Activated CD4-positive, alpha-beta T cell treated with anti-CD3 and anti-CD28 coated beads, Interleukin-10, Interleukin-2, amounts not matched to agents 100 ng/mL and 50 ng/mL, durations not matched to agents 16 hours and 8 hours (primary cell): ENCODE measurements around the gene LNX2.
"Not testable (repeated sequence)": the region's sequence is repeated elsewhere in the genome, so short reads cannot be mapped to it uniquely, and the experiment has no call there.

ENCODE experiments used
- DNase-seq: peaks from one replicate; pipeline ENCODE4 v3.0.0-alpha.2; 2020

LNX2 gene

GRCh38 chr13:27636589-27637288 is 16.4 kb upstream of the LNX2 start:
- no peak for DNase-seq

- DNase-seq = no peak
These were observed 14.9 kb upstream of the LNX2 start for GRCh38 chr13:27635266-27635665.

GRCh38 chr13:27634791-27635190 is 14.5 kb upstream of the LNX2 start:
- DNase-seq = no peak

- DNase-seq = no peak
These were observed 13.9 kb upstream of the LNX2 start for GRCh38 chr13:27634231-27634630.

- no peak for DNase-seq
These were observed 12.3 kb upstream of the LNX2 start for GRCh38 chr13:27632648-27633047.

GRCh38 chr13:27632214-27632613 is 11.9 kb upstream of the LNX2 start:
- no peak for DNase-seq

GRCh38 chr13:27631665-27632064 is 11.3 kb upstream of the LNX2 start:
- no peak for DNase-seq

GRCh38 chr13:27631156-27631555 is 10.8 kb upstream of the LNX2 start:
- no peak for DNase-seq

GRCh38 chr13:27628766-27629165 is 8.4 kb upstream of the LNX2 start:
- not testable (repeated sequence) for DNase-seq

GRCh38 chr13:27628081-27628480 is 7.8 kb upstream of the LNX2 start:
- DNase-seq = no peak

- DNase-seq = peak; percentile 52
These were observed 7.1 kb upstream of the LNX2 start for GRCh38 chr13:27627380-27627779.

GRCh38 chr13:27625839-27626238 is 5.5 kb upstream of the LNX2 start:
- no peak for DNase-seq

- DNase-seq = no peak
These were observed 3.7 kb upstream of the LNX2 start for GRCh38 chr13:27624071-27624470.

- DNase-seq = no peak
These were observed 2.6 kb upstream of the LNX2 start for GRCh38 chr13:27622881-27623280.

- no peak for DNase-seq
These were observed 1.9 kb upstream of the LNX2 start for GRCh38 chr13:27622102-27622820.

- DNase-seq = peak; percentile 86
These were observed 1.2 kb upstream of the LNX2 start, which contains the start of gene POLR1D for GRCh38 chr13:27621366-27622101. TSS of gene POLR1D (plus strand) at chr13:27621892. CDS start at chr13:27621984, 92 bp downstream.

GRCh38 chr13:27621116-27621365 is 712 bp upstream of the LNX2 start:
- no peak for DNase-seq

GRCh38 chr13:27619728-27620376 is 477 bp downstream of the LNX2 start:
- peak; percentile 59 for DNase-seq

GRCh38 chr13:27619093-27619727 is 1.1 kb downstream of the LNX2 start:
- no peak for DNase-seq

GRCh38 chr13:27617881-27618321 is 2.4 kb downstream of the LNX2 start:
- no peak for DNase-seq

GRCh38 chr13:27613628-27614027 is 6.7 kb downstream of the LNX2 start:
- DNase-seq = no peak

- no peak for DNase-seq
These were observed 13.2 kb downstream of the LNX2 start for GRCh38 chr13:27607125-27607524.

GRCh38 chr13:27605610-27606200 is 14.6 kb downstream of the LNX2 start:
- DNase-seq = no peak
